Measurements from ENCODE around the gene SELENOP. TPM values are rescaled to one million over a fixed set of nuclear protein-coding genes. Genes with fewer than 3 reads are reported as not detected.

Gene SELENOP
- total RNA-seq, 1 experiment from 2014 or later: 11.4 TPM

- intact Hi-C loops (cut with micrococcal nuclease): no loop called here
- no peak overlapping the region for H2AFZ ChIP-seq (ENCODE audit: low read depth, low read length, poor library complexity, severe bottlenecking)
- no peak overlapping the region for H3K4me3 ChIP-seq (replicated peaks in 1 of 2; ENCODE audit: low read depth in 1 of 2, low read length in 2 of 2)
- no peaks in the 10 kb centered on the region for H4K20me1 ChIP-seq (ENCODE audit: insufficient read depth)
- H3K4me2 ChIP-seq (ENCODE audit: low read length): no peak overlapping the region
- no peak for ATAC-seq
- DNase-seq (ENCODE audit: low read depth, low spot score): no peak
- CTCF ChIA-PET: no interaction called here
- POLR2A ChIA-PET: no interaction called here
- no peaks in the 10 kb centered on the region for H3K79me2 ChIP-seq (ENCODE audit: insufficient read depth, low read length)
- RAD21 ChIA-PET (ENCODE audit: low non-redundant PET in 1 of 2, low total read pairs in 2 of 2, uncharacterized antibody in 2 of 2, unreplicated experiment in 2 of 2): no interaction called here
- no peaks in the 10 kb centered on the region for H3K9me3 ChIP-seq (ENCODE audit: control insufficient read depth in 1 of 2, insufficient read depth in 1 of 2, low read depth in 1 of 2, low read length in 2 of 2)
- H3K9ac ChIP-seq (ENCODE audit: low read length): no peak overlapping the region
- no TSS peak for BruUV-seq (replicated peaks)
- no peaks in the 10 kb centered on the region for H3K27me3 ChIP-seq (ENCODE audit: insufficient read depth, low read length)
- H3K36me3 ChIP-seq (ENCODE audit: control insufficient read depth in 1 of 2, insufficient read depth in 2 of 2, low read length in 2 of 2): no peaks in the 10 kb centered on the region
- H3K27ac ChIP-seq (ENCODE audit: low read depth, low read length): no peak overlapping the region
- H3K9me2 ChIP-seq (ENCODE audit: insufficient read depth): no peaks in the 10 kb centered on the region
- H3K4me1 ChIP-seq (ENCODE audit: control insufficient read depth in 1 of 2, insufficient read depth in 2 of 2, low read length in 2 of 2): no peaks in the 10 kb centered on the region
- TF ChIP-seq TCF7L2 (IDR thresholded peaks at IDR 0.05; ENCODE audit: borderline replicate concordance, extremely low read depth, insufficient read depth, insufficient read length): no peak
These were observed 13.1 kb downstream of the SELENOP start for GRCh38 chr5:42798284-42799240.

- Histone ChIP-seq H4K20me1 (ENCODE audit: insufficient read depth) (no peaks in the 10 kb centered on the region), H3K4me2 (ENCODE audit: low read length) (no peak overlapping the region), H3K36me3 (ENCODE audit: control insufficient read depth in 1 of 2, insufficient read depth in 2 of 2, low read length in 2 of 2) (no peaks in the 10 kb centered on the region), H3K9me3 (ENCODE audit: control insufficient read depth in 1 of 2, insufficient read depth in 1 of 2, low read depth in 1 of 2, low read length in 2 of 2) (peaks cover 0 to 8% of the 10 kb centered on the region in 2 experiments; a peak in 1 of 4 replicates), H2AFZ (ENCODE audit: low read depth, low read length, poor library complexity, severe bottlenecking) (no peak overlapping the region), H3K79me2 (ENCODE audit: insufficient read depth, low read length) (no peaks in the 10 kb centered on the region), H3K9me2 (ENCODE audit: insufficient read depth) (no peaks in the 10 kb centered on the region), H3K27me3 (ENCODE audit: insufficient read depth, low read length) (no peaks in the 10 kb centered on the region), H3K9ac (ENCODE audit: low read length) (no peak overlapping the region), H3K27ac (ENCODE audit: low read depth, low read length) (no peak overlapping the region), H3K4me3 (replicated peaks in 1 of 2; ENCODE audit: low read depth in 1 of 2, low read length in 2 of 2) (no peak overlapping the region), H3K4me1 (ENCODE audit: control insufficient read depth in 1 of 2, insufficient read depth in 2 of 2, low read length in 2 of 2) (no peaks in the 10 kb centered on the region)
- ChIA-PET RAD21 (ENCODE audit: low non-redundant PET in 1 of 2, low total read pairs in 2 of 2, uncharacterized antibody in 2 of 2, unreplicated experiment in 2 of 2) (no interaction called here), CTCF (no interaction called here), POLR2A (no interaction called here)
- intact Hi-C loops (cut with micrococcal nuclease): no loop called here
- BruUV-seq (replicated peaks): no TSS peak
- TF ChIP-seq CTCF (IDR thresholded peaks at IDR 0.05 in 2 of 3, conservative IDR thresholded peaks at IDR 0.05 in 1 of 3; ENCODE audit: borderline replicate concordance in 1 of 3, insufficient read depth in 1 of 3, low read depth in 2 of 3, low read length in 2 of 3): no peak
- no peak for ATAC-seq
- no peak for DNase-seq (ENCODE audit: low read depth, low spot score)
These were observed 20.5 kb downstream of the SELENOP start for GRCh38 chr5:42791151-42791550.

All from HCT116 (cell line).